Measurements from ENCODE around the gene ISYNA1. TPM values are rescaled to one million over a fixed set of nuclear protein-coding genes. Genes with fewer than 3 reads are reported as not detected.
A peak's percentile ranks its signal among the peaks of the same experiment; 100 is the strongest.

ISYNA1 gene
- total RNA-seq, 2 donors from 2014 or later, result 29.2 to 44.6 TPM

GRCh38 chr19:18469069-18469846 lies 31.3 kb upstream of the ISYNA1 start:
- ATAC-seq (peak; percentile 44 to 50), DNase-seq (peak; percentile 65)
- intact Hi-C loops (cut with DNase I), result loop anchor here in 1 of 2 donors (10.0 kb wide), 2 partner anchors 46 to 96 kb away; no protein-coding TSS in a partner anchor

- intact Hi-C loops (cut with DNase I), result loop anchor here in 1 of 2 donors (10.0 kb wide), 2 partner anchors 46 to 96 kb away; no protein-coding TSS in a partner anchor
- DNase-seq (no peak), ATAC-seq (no peak)
Measured at GRCh38 chr19:18468517-18468916, 30.6 kb upstream of the ISYNA1 start.

DNA sequence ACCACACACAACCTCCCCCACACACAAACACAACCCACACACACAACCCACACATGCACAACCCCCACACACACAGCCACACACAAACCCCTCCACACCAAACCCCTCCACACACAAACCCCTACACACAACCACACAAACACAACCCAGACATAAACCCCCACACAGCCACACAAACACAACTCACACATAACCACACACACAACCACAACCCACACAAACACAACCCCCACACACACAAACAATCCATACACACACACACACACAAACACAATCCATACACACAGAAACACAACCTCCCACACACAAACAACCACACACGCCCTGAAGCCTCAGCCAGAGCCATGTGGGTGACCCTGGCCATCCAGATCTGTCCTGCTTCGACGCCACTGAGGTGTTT lies 30.0 kb upstream of the ISYNA1 start:
- ATAC-seq (no peak), DNase-seq (no peak)
- intact Hi-C loops (cut with DNase I), result loop anchor here in 1 of 2 donors (10.0 kb wide), 2 partner anchors 47 to 97 kb away; no protein-coding TSS in a partner anchor

GRCh38 chr19:18466354-18466753 lies 28.4 kb upstream of the ISYNA1 start:
- DNase-seq (no peak), ATAC-seq (no peak)
- intact Hi-C loops (cut with DNase I), result loop anchor here in 1 of 2 donors (10.0 kb wide), 2 partner anchors 48 to 98 kb away; no protein-coding TSS in a partner anchor

DNA sequence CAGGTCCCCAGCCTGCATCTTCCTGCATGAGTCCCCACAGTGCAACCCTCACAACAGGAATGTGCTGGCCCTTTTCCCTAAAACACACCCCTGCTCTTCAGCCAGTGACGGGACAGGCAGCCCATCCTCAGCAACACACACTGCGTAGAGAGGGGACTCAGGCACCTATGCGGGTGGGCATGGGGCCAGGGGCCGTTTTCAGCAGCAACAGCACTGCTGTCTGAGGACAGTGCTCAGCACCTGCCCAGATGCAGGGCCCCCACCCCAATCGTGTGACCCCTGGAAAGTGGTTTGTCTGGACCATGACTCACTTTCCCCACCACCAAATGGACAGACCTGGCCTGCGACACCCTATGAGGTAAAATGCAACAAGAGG lies 28.0 kb upstream of the ISYNA1 start:
- intact Hi-C loops (cut with DNase I), result loop anchor here in 1 of 2 donors (10.0 kb wide), 2 partner anchors 49 to 99 kb away; no protein-coding TSS in a partner anchor
- DNase-seq (no peak), ATAC-seq (no peak)

- no peak for DNase-seq
- intact Hi-C loops (cut with DNase I), result loop anchor here in 1 of 2 donors (10.0 kb wide), 2 partner anchors 49 to 99 kb away; no protein-coding TSS in a partner anchor
- no peak for ATAC-seq
Measured at GRCh38 chr19:18465214-18465963, 27.5 kb upstream of the ISYNA1 start.

GRCh38 chr19:18464646-18465045 lies 26.7 kb upstream of the ISYNA1 start:
- intact Hi-C loops (cut with DNase I), result loop anchor here in 1 of 2 donors (10.0 kb wide), 2 partner anchors 50 to 100 kb away; no protein-coding TSS in a partner anchor
- peak; percentile 47 to 54 for ATAC-seq
- DNase-seq, result peak; percentile 79

DNA sequence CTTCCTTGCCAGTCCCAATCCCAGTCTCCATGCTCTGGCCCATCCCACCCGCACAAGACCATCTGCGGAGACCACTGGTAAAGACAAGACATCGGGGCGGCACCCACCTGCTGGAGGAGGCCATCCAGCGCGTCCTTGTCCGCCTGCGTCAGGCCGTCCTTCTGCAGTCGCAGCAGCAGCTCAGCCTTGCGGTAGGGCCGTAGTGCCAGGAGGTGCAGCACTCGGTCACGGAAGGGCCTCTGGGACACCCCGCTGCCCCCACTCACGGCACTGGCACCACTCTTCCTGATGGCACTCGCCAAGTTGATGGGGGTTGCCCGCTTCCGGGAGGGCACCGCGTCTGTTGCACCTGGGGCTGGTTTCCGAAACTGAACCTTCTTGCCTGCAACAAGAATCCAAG lies 23.5 kb upstream of the ISYNA1 start:
- intact Hi-C loops (cut with DNase I), result loop anchor here in 1 of 2 donors (10.0 kb wide), 2 partner anchors 53 to 103 kb away; no protein-coding TSS in a partner anchor
- DNase-seq (no peak), ATAC-seq (no peak)

DNA sequence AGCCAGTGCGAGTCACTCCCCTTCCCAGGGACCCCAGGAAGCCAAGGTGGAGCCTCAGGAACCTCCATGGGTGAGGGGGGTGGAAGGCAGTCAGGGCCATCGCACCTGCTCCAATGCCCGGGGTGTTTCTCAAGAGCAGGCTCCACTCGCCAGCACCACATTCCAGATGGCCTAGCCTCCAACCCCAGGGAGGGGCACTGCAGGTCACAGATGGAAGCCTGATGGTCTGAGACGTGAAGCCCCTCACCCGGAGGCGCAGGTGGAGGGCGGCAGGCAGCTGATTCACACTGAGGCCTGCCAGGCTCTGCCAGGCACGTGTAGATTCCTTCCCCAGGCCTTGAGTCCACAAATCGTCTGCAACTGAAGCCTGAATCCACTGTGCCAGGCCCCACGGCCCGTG lies 23.0 kb upstream of the ISYNA1 start:
- DNase-seq (no peak), ATAC-seq (no peak)
- intact Hi-C loops (cut with DNase I), result loop anchor here in 1 of 2 donors (10.0 kb wide), 2 partner anchors 54 to 104 kb away; no protein-coding TSS in a partner anchor

- DNase-seq (no peak), ATAC-seq (no peak)
- intact Hi-C loops (cut with DNase I), result loop anchor here (5.0 to 10.0 kb wide), 3 partner anchors 115 to 407 kb away; partner anchors contain the start of gene UBA52 (in 1 of the 2)
Measured at GRCh38 chr19:18457483-18458331, 19.8 kb upstream of the ISYNA1 start.

- ATAC-seq (peak; percentile 2 to 45), DNase-seq (peak; percentile 69)
- intact Hi-C loops (cut with DNase I), result loop anchor here (5.0 to 10.0 kb wide), 3 partner anchors 115 to 408 kb away; partner anchors contain the start of gene UBA52 (in 1 of the 2)
Measured at GRCh38 chr19:18456974-18457373, 19.0 kb upstream of the ISYNA1 start.

DNA sequence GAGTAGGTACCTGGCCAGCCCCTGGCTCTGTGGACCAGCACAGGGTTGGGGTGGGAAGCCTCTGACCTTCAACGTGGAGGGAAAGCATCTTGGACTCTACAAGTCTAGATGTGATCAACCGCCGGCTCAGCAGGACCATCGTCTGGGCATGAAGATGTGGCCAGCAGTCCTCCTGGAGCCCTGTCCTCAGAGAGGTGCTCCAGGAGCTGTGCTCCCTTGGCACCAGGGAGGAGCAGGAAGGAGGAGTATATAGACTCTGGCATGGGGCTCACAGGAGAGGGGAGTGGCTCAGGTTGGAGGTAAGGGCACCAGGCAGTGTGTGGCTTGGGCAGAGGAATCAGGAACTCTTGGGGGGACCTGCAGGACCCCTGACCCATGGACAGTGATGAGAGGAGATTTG lies 18.3 kb upstream of the ISYNA1 start:
- ATAC-seq (no peak), DNase-seq (no peak)
- intact Hi-C loops (cut with DNase I), result loop anchor here (5.0 to 10.0 kb wide), 3 partner anchors 116 to 409 kb away; partner anchors contain the start of gene UBA52 (in 1 of the 2)

DNA sequence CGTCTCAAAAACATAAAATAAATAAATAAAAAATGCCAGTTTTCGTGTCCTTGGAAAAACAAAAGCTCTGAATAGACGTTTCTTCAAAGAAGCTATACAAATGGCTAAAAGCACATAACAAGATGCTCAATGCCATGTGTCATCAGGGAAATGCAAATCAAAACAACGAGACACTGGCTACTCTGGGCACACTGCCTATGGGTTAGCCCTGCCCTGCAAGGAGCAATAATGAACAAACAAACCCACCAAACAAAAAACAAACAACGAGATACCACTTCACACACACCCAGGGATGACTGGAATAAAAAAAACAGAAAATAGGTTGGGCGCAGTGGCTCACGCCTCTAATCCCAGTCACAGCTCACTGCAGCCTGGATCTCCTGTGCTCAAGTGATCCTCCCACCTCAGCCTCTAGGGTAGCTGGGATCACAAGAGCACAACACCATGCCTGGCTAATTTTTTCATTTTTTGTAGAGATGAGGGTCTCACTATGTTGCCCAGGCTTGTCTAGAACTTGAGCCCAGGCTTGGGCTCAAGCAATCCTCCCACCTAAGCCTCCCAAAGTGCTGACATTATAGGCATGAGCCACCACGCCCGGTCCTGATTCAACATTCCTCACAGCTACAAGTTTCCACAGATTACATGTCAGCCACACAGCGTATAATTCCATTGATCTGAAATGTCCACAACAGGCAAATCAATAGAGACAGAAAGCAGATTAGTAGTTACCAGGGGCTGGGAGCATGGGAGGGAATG lies 15.5 kb upstream of the ISYNA1 start:
- intact Hi-C loops (cut with DNase I), result loop anchor here (5.0 to 10.0 kb wide), 3 partner anchors 314 to 411 kb away; no protein-coding TSS in a partner anchor
- DNase-seq (no peak), ATAC-seq (no peak)

DNA sequence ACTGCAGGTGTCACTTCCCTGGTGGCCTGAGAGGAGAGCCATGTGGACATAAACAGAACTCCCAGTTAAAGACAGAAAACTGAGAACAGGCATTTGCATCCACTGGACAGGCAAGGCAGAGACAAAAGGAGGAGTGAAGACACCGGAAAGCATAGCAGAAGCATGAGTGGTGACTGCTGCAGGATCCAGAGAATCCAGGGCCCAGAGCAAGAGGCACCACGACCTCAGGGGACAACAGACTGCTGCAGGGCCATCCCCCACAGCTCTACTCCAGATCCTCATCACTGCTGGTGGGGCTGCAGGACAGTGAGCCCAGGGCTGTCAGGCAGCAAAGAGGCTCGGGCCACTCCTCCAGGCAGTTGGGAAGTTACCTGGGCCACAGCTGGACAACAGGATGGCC lies 14.5 kb upstream of the ISYNA1 start:
- ATAC-seq, result no peak
- intact Hi-C loops (cut with DNase I), result loop anchor here (5.0 to 10.0 kb wide), 3 partner anchors 315 to 412 kb away; no protein-coding TSS in a partner anchor
- no peak for DNase-seq

DNA sequence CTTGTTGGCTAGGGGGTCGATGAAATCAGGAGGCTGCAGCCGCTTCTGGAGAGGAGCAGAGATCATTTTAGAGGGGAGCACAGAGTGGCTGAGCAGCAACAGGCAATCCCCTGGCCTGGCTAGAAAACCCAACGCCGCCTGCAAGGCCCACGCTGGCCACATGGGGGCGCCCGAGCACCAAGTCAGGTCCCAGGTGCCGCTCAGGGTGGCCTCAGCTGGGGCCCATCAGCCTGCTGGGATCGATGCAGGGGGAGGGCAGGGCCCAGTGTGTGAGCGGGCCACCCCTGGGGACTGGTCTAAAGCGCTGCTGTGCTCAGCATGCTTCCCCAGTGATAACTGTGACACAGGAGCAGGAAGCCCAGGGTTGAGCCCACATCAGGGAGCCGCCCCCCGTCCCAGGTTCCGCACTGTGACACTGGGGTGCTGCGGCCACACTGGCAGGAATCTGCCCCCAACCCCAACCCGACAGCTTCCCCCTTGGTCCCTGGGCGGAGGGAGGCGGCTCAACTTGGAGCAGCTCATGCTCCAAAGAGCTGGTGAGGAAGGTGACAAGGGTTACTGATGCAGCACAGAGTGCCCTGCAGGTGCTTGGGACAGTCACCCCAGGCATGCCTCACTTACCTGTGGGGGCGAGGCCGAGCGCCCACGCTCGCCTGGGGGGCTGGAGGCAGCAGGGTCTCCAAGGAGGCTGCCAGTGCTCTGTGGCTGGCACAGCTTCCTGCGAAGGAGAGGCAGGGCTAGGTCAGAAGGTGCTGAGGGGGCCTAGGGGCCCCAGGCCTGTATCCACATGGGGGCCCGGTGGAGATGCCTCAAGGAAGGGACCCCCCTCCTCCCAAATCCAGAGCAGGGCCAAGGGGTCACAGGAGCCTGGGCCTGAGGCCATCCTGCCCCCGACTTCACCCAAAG lies 13.3 kb upstream of the ISYNA1 start:
- intact Hi-C loops (cut with DNase I), result loop anchor here (5.0 to 10.0 kb wide), 3 partner anchors 316 to 414 kb away; no protein-coding TSS in a partner anchor
- DNase-seq (peak; percentile 87), ATAC-seq (peak; percentile 77 to 87)

All from left cardiac atrium (tissue), 4 donors.